SU-DHL-6 (cell line): ENCODE measurements around the gene EFHB.

ENCODE experiments used
- EZH2phosphoT487 ChIP-seq: fragments of 200-600 bp; sonication (generic), shearing (Covaris generic); conservative IDR thresholded peaks from 2 replicates; pipeline ENCODE4 v1.6.1; 2018; ENCODE audit warnings: mild to moderate bottlenecking, antibody characterized with exemption, low read length, moderate library complexity, mixed read lengths
- TF ChIP-seq, protein P1 (sequence below): fragments of 200-600 bp; sonication (generic); IDR thresholded peaks from one replicate; pipeline ENCODE4 v1.5.1; 2017; ENCODE audit warnings: antibody characterized with exemption, mild to moderate bottlenecking, low read length, moderate library complexity; ENCODE audit not compliant: insufficient read depth, poor library complexity, severe bottlenecking

- TF ChIP-seq, protein P1, sequence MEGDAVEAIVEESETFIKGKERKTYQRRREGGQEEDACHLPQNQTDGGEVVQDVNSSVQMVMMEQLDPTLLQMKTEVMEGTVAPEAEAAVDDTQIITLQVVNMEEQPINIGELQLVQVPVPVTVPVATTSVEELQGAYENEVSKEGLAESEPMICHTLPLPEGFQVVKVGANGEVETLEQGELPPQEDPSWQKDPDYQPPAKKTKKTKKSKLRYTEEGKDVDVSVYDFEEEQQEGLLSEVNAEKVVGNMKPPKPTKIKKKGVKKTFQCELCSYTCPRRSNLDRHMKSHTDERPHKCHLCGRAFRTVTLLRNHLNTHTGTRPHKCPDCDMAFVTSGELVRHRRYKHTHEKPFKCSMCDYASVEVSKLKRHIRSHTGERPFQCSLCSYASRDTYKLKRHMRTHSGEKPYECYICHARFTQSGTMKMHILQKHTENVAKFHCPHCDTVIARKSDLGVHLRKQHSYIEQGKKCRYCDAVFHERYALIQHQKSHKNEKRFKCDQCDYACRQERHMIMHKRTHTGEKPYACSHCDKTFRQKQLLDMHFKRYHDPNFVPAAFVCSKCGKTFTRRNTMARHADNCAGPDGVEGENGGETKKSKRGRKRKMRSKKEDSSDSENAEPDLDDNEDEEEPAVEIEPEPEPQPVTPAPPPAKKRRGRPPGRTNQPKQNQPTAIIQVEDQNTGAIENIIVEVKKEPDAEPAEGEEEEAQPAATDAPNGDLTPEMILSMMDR, result no peak
- TF ChIP-seq EZH2phosphoT487, result no peak
Observed at GRCh38 chr3:19948226-19948591, 14.2 kb upstream of the EFHB start.
